Measurements from ENCODE around the gene NCBP2.

NCBP2 gene

DNA sequence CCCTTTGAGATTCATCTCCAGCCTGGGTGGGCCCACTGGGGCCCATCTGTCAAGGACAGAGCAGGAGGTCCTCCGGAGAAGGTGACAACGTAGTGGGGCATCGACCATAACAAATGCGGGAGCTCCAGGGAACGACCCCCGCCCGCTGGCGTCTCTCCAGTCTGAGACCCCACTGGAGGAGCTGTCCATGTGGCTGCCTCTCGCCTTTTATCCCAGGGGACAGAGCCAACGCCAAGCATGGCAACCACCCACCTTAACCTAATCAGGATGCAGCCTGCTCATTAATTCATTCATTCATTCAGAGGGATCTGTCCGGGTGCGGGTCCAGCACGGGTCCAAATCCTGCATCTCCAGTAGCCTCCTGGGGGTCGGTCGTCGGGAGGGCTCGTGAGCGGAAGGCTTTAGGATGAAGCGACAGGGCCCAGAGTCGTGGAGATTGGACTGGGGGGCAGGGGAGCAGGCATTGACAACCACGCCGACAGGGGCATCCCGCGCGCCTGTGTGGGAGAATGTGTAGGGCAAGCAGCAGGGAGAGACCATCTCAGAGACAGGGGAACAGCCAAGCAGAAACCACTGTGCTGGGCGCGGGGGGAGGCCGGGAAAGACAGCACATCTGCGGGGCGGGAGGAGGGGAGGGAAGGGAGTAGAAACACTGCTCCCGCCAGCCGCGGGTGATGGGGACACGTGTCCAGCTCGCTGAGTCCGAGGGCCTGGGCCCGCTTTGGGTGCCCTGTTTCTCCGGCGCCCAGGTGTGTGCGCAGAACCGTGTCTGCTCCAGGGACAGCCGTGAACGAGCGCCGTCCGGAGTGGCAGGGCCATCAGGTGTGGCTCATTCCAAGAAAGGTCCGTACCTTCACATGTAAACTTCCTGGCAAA, 24.4 kb upstream of the NCBP2 start:
- Histone ChIP-seq H3K4me3 (ENCODE audit: low read depth in 1 of 2, low read length in 2 of 2) (peak overlapping the region in 1 of 2 donors; percentile 84), H3K36me3 (ENCODE audit: control insufficient read depth in 1 of 2, insufficient read depth in 2 of 2, low read length in 2 of 2) (no peaks in the 10 kb centered on the region), H3K4me1 (ENCODE audit: control insufficient read depth in 1 of 2, insufficient read depth in 2 of 2, low read length in 2 of 2) (peaks cover 5 to 11% of the 10 kb centered on the region in 2 donors), H3K27ac (ENCODE audit: low read length) (no peak overlapping the region), H3K9me3 (ENCODE audit: control insufficient read depth in 1 of 2, low read length in 2 of 2) (no peaks in the 10 kb centered on the region), H3K27me3 (ENCODE audit: low read depth, low read length) (no peaks in the 10 kb centered on the region)

DNA sequence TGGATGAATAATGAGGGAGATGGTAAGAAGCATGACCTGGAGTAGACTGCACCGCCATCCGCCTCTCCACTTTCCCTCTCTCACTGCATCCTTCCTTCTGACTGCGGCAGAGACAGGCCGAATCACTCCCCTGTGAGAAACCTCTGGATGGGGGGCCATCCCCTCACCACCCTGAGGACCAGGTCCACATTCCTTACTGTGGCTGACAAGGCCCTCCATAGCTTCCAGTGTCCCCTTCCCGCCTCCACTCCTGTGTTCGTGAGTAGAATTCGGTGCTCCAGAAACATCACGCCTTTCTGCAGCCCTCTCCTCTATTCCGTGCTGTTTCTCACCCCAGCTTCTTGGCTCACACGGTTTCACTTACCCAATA, 23.5 kb upstream of the NCBP2 start:
- H3K4me1 ChIP-seq (ENCODE audit: control insufficient read depth in 1 of 2, insufficient read depth in 2 of 2, low read length in 2 of 2): peaks cover 5 to 11% of the 10 kb centered on the region in 2 donors

DNA sequence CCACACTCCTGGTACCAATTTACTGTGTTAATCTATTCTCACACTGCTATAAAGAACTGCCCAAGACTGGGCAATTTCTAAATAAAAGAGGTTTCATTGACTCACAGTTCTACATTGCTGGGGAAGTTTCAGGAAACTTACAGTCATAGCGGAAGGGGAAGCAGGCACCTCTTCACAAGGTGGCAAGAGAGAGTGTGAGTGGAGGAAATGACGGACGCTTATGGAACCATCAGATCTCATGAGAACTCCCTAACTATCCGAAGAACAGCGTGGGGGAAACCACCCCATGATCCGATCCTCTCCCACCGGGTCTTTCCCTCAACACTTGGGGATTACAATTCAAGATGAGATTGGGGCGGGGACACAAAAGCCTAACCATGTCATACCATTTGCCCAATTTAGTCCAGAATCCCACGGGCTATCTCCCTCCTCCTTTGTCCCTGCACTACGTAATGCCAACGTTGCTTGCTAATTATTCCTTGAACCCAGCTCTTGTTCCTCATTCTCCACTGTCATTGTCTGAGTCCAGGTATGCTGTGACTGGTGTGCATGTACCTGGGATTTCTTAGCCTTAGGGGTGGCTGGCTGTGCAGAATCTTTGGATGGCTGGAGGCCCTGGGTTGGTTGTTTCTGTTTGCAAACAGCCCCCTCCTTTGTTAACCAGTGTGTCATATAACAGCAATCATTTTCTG, 22.9 kb upstream of the NCBP2 start:
- H3K9me3 ChIP-seq (ENCODE audit: control insufficient read depth in 1 of 2, low read length in 2 of 2): no peaks in the 10 kb centered on the region
- no peaks in the 10 kb centered on the region for H3K36me3 ChIP-seq (ENCODE audit: control insufficient read depth in 1 of 2, insufficient read depth in 2 of 2, low read length in 2 of 2)
- no peak overlapping the region for H3K4me3 ChIP-seq (ENCODE audit: low read depth in 1 of 2, low read length in 2 of 2)
- no peaks in the 10 kb centered on the region for H3K27me3 ChIP-seq (ENCODE audit: low read depth, low read length)
- no peak overlapping the region for H3K27ac ChIP-seq (ENCODE audit: low read length)
- H3K4me1 ChIP-seq (ENCODE audit: control insufficient read depth in 1 of 2, insufficient read depth in 2 of 2, low read length in 2 of 2): peaks cover 5 to 11% of the 10 kb centered on the region in 2 donors

More for the DNA sequence above, 23.5 kb upstream of the NCBP2 start:
- no peak overlapping the region for H3K27ac ChIP-seq (ENCODE audit: low read length)
- no peaks in the 10 kb centered on the region for H3K36me3 ChIP-seq (ENCODE audit: control insufficient read depth in 1 of 2, insufficient read depth in 2 of 2, low read length in 2 of 2)
- H3K27me3 ChIP-seq (ENCODE audit: low read depth, low read length): no peaks in the 10 kb centered on the region
- H3K4me3 ChIP-seq (ENCODE audit: low read depth in 1 of 2, low read length in 2 of 2): no peak overlapping the region
- no peaks in the 10 kb centered on the region for H3K9me3 ChIP-seq (ENCODE audit: control insufficient read depth in 1 of 2, low read length in 2 of 2)

DNA sequence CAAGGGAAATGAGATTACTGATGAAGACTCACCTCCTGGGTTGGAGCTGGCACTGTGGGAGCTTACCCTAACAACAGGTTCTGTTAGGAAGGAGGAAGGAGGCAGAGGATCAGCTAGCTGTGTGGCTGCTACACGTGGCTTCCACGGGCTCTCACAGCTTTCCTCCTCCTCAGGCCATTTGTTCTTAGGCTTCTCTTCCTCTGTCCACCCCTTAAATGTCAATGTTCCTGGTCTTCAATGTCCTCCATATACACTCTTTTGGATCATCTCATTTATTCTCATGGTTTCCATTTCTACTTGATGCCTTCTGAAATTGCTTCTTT, 21.3 kb upstream of the NCBP2 start:
- no peak overlapping the region for H3K27ac ChIP-seq (ENCODE audit: low read length)
- no peaks in the 10 kb centered on the region for H3K9me3 ChIP-seq (ENCODE audit: control insufficient read depth in 1 of 2, low read length in 2 of 2)
- H3K27me3 ChIP-seq (ENCODE audit: low read depth, low read length): no peaks in the 10 kb centered on the region
- H3K36me3 ChIP-seq (ENCODE audit: control insufficient read depth in 1 of 2, insufficient read depth in 2 of 2, low read length in 2 of 2): no peaks in the 10 kb centered on the region
- H3K4me1 ChIP-seq (ENCODE audit: control insufficient read depth in 1 of 2, insufficient read depth in 2 of 2, low read length in 2 of 2): peaks cover 5 to 11% of the 10 kb centered on the region in 2 donors
- no peak overlapping the region for H3K4me3 ChIP-seq (ENCODE audit: low read depth in 1 of 2, low read length in 2 of 2)

DNA sequence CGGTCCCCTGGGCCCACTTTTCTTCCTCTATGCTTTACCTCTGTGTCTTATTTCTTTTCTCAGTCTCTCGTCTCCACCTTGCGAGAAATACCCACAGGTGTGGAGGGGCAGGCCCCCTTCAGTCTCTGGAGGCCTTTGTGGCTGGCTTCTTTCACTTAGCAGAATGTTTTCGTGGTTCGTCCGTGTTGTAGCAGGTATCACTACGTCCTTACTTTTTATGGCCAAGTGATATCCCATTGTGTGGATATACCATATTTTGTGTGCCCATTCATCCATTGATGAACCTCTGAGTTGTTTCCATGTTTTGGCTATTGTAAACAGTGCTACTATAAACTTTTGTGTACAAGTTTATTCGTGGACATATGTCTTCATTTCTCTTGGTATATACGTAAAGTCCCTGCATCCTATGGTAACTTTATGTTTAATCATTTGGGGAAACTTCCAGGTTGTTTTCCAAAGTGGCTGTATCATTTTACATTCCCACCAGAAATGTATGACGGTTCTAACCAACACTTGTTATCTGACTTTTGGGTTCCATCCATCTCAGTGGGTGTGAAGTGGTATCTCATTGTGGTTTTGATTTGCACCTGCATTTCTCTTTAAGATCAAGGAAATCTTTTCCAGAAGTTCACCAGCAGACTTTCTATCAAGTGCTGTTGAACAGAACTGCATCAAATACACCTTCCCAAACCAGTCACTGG, 20.8 kb upstream of the NCBP2 start:
- H3K4me1 ChIP-seq (ENCODE audit: control insufficient read depth in 1 of 2, insufficient read depth in 2 of 2, low read length in 2 of 2): peaks cover 4 to 8% of the 10 kb centered on the region in 2 donors
- H3K4me3 ChIP-seq (ENCODE audit: low read depth in 1 of 2, low read length in 2 of 2): no peak overlapping the region
- H3K36me3 ChIP-seq (ENCODE audit: control insufficient read depth in 1 of 2, insufficient read depth in 2 of 2, low read length in 2 of 2): no peaks in the 10 kb centered on the region
- H3K9me3 ChIP-seq (ENCODE audit: control insufficient read depth in 1 of 2, low read length in 2 of 2): no peaks in the 10 kb centered on the region
- no peaks in the 10 kb centered on the region for H3K27me3 ChIP-seq (ENCODE audit: low read depth, low read length)
- no peak overlapping the region for H3K27ac ChIP-seq (ENCODE audit: low read length)

DNA sequence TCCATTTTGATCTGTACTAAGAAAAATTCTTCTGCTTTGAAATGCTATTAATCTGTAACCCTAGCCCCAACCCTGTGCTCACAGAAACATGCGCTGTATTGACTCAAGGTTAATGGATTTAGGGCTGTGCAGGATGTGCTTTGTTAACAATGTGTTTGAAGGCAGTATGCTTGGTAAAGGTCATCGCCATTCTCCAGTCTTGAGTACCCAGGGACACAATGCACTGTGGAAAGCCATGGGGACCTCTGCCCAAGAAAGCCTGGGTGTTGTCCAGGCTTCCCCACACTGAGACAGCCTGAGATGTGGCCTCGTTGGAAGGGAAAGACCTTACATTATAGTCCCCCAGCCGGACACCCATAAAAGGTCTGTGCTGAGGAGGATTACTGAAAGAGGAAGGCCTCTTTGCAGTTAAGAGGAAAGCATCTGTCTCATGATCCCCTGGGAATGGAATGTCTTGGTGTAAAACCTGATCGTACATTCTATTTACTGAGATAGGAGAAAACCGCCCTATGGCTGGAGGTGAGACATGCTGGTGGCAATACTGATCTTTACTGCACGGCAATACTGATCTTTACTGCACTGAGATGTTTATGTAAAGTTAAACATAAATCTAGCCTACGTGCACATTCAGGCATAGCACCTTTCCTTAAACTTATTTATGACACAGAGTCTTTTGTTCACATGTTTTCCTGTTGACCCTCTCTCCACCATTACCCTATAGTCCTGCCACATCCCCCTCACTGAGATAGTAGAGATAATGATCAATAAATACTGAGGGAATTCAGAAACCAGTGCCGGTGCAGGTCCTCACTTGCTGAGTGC, 20.0 kb upstream of the NCBP2 start:
- H3K4me1 ChIP-seq (ENCODE audit: control insufficient read depth in 1 of 2, insufficient read depth in 2 of 2, low read length in 2 of 2): peaks cover 0 to 2% of the 10 kb centered on the region in 2 donors
- H3K9me3 ChIP-seq (ENCODE audit: control insufficient read depth in 1 of 2, low read length in 2 of 2): no peaks in the 10 kb centered on the region
- H3K36me3 ChIP-seq (ENCODE audit: control insufficient read depth in 1 of 2, insufficient read depth in 2 of 2, low read length in 2 of 2): no peaks in the 10 kb centered on the region
- H3K27ac ChIP-seq (ENCODE audit: low read length): no peak overlapping the region
- no peak overlapping the region for H3K4me3 ChIP-seq (ENCODE audit: low read depth in 1 of 2, low read length in 2 of 2)
- H3K27me3 ChIP-seq (ENCODE audit: low read depth, low read length): no peaks in the 10 kb centered on the region

DNA sequence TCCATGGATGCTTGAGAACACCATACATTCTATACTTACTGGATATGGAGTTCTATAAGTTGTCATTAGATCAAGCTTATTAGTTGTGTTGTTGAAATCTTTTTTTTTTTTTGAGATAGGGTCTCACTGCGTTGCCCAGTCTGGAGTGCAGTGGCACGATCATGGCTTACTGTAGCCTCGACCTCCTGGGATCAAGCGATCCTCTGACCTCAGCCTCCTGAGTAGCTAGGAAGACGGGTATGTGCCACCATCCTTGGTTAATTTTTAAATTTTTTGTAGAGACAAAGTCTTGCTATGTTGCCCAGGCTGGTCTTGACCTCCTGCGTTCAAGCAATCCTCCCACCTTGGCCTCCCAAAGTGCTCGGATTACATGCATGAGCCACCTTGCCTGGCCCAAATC, 12.5 kb upstream of the NCBP2 start:
- Histone ChIP-seq H3K9me3 (ENCODE audit: control insufficient read depth in 1 of 2, low read length in 2 of 2) (no peaks in the 10 kb centered on the region), H3K27me3 (ENCODE audit: low read depth, low read length) (no peaks in the 10 kb centered on the region), H3K27ac (ENCODE audit: low read length) (no peak overlapping the region), H3K36me3 (ENCODE audit: control insufficient read depth in 1 of 2, insufficient read depth in 2 of 2, low read length in 2 of 2) (peaks cover 0 to 10% of the 10 kb centered on the region in 2 donors), H3K4me1 (ENCODE audit: control insufficient read depth in 1 of 2, insufficient read depth in 2 of 2, low read length in 2 of 2) (no peaks in the 10 kb centered on the region), H3K4me3 (ENCODE audit: low read depth in 1 of 2, low read length in 2 of 2) (no peak overlapping the region)

DNA sequence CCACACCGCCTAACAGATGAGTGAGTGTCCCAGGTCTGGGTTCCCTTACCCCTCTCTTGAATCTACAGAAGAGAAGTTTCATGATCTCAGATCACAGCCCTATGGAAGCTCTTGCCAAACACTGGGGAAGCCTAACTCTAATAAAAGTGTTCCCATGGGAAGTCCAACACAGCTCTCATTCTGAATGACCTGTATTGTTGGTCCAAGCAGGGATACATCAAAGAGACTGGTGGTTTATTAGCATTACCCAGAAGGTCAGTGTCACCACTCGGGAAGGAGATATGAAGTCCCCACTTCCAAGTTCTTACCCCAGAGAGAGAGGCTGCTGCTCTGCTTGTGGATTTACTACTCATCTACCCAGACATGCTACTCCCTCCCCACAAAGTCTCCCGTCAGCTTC, 9.0 kb upstream of the NCBP2 start:
- H3K9me3 ChIP-seq (ENCODE audit: control insufficient read depth in 1 of 2, low read length in 2 of 2): no peaks in the 10 kb centered on the region
- no peaks in the 10 kb centered on the region for H3K27me3 ChIP-seq (ENCODE audit: low read depth, low read length)
- no peaks in the 10 kb centered on the region for H3K4me1 ChIP-seq (ENCODE audit: control insufficient read depth in 1 of 2, insufficient read depth in 2 of 2, low read length in 2 of 2)
- H3K27ac ChIP-seq (ENCODE audit: low read length): no peak overlapping the region
- no peak overlapping the region for H3K4me3 ChIP-seq (ENCODE audit: low read depth in 1 of 2, low read length in 2 of 2)
- peaks cover 0 to 10% of the 10 kb centered on the region in 2 donors for H3K36me3 ChIP-seq (ENCODE audit: control insufficient read depth in 1 of 2, insufficient read depth in 2 of 2, low read length in 2 of 2)

DNA sequence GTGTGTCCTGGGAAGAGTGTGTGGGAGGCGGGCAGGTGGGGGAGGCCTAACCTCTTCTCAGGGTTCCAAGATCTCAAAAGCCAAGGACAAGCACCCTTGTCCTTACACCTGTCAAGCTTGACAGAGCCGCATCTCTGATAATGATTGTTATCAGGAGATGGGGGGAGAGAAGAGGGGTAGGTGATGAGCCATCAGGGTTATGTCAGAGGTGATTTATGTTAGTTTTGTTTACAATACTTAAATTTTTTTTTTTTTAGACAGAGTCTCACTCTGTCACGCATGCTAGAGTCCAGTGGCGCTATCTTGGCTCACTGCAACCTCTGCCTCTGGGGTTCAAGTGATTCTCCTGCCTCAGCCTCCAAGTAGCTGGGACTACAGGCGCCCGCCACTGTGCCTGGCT, 7.4 kb upstream of the NCBP2 start:
- Histone ChIP-seq H3K27ac (ENCODE audit: low read length) (no peak overlapping the region), H3K4me1 (ENCODE audit: control insufficient read depth in 1 of 2, insufficient read depth in 2 of 2, low read length in 2 of 2) (no peaks in the 10 kb centered on the region), H3K36me3 (ENCODE audit: control insufficient read depth in 1 of 2, insufficient read depth in 2 of 2, low read length in 2 of 2) (peaks cover 0 to 10% of the 10 kb centered on the region in 2 donors), H3K27me3 (ENCODE audit: low read depth, low read length) (no peaks in the 10 kb centered on the region), H3K9me3 (ENCODE audit: control insufficient read depth in 1 of 2, low read length in 2 of 2) (no peaks in the 10 kb centered on the region), H3K4me3 (ENCODE audit: low read depth in 1 of 2, low read length in 2 of 2) (no peak overlapping the region)

DNA sequence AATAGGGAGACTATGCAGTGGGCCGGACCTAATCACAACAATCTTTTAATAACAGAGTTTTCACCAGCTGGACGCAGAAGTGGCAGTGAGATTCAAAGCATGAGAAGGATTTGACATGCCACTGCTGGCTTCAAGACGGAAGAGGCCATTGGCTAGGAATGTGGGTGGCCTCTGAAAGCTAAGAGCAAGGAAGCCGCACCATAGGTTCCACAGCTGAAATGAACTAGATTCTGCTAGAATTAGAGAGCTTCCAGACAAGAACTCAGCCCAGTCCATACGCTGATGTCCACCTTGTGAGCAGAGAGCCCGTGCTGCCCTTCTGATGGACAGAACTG, 6.9 kb upstream of the NCBP2 start:
- no peak overlapping the region for H3K4me3 ChIP-seq (ENCODE audit: low read depth in 1 of 2, low read length in 2 of 2)
- no peaks in the 10 kb centered on the region for H3K9me3 ChIP-seq (ENCODE audit: control insufficient read depth in 1 of 2, low read length in 2 of 2)
- H3K36me3 ChIP-seq (ENCODE audit: control insufficient read depth in 1 of 2, insufficient read depth in 2 of 2, low read length in 2 of 2): peaks cover 0 to 10% of the 10 kb centered on the region in 2 donors
- H3K27me3 ChIP-seq (ENCODE audit: low read depth, low read length): no peaks in the 10 kb centered on the region
- no peaks in the 10 kb centered on the region for H3K4me1 ChIP-seq (ENCODE audit: control insufficient read depth in 1 of 2, insufficient read depth in 2 of 2, low read length in 2 of 2)
- H3K27ac ChIP-seq (ENCODE audit: low read length): no peak overlapping the region

Data from muscle layer of duodenum (tissue), 2 donors.